Astrocyte (in vitro differentiated cells and primary cell): ENCODE results near the gene ARHGAP33.

Experiments used
- EZH2 ChIP-seq: IDR thresholded peaks from 2 replicates; pipeline ENCODE4 v1.6.1; 2012; ENCODE audit warnings: mild to moderate bottlenecking, low read length, inconsistent platforms; ENCODE audit not compliant: insufficient read depth
- TF ChIP-seq, protein P1 (sequence below): IDR thresholded peaks from 2 replicates; pipeline ENCODE4 v1.5.1; 2011; ENCODE audit warnings: low read depth, mild to moderate bottlenecking, inconsistent platforms, low read length, moderate library complexity; ENCODE audit not compliant: insufficient read depth

DNA sequence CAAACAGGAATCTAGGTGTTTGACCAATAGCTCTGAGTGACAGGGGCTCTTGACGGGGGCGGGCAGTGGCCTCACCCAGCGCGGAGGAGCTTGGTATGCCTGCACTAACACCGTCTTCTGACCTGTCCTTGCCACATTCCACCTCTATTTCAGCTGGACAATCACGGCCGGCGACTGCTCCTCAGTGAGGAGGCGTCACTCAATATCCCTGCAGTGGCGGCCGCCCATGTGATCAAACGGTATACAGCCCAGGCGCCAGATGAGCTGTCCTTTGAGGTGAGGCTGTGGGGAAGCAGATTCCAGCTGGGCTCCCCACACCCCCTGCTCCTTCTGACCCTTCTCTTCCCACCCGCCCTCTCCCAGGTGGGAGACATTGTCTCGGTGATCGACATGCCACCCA is 4.7 kb downstream of the ARHGAP33 start:
- TF ChIP-seq, protein P1, sequence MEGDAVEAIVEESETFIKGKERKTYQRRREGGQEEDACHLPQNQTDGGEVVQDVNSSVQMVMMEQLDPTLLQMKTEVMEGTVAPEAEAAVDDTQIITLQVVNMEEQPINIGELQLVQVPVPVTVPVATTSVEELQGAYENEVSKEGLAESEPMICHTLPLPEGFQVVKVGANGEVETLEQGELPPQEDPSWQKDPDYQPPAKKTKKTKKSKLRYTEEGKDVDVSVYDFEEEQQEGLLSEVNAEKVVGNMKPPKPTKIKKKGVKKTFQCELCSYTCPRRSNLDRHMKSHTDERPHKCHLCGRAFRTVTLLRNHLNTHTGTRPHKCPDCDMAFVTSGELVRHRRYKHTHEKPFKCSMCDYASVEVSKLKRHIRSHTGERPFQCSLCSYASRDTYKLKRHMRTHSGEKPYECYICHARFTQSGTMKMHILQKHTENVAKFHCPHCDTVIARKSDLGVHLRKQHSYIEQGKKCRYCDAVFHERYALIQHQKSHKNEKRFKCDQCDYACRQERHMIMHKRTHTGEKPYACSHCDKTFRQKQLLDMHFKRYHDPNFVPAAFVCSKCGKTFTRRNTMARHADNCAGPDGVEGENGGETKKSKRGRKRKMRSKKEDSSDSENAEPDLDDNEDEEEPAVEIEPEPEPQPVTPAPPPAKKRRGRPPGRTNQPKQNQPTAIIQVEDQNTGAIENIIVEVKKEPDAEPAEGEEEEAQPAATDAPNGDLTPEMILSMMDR: no peak
- no peak for TF ChIP-seq EZH2
